ENCODE data around the gene PCDHGB1. TPM values are rescaled to one million over a fixed set of nuclear protein-coding genes. Genes with fewer than 3 reads are reported as not detected.
"Not testable (repeated sequence)": the region's sequence is repeated elsewhere in the genome, so short reads cannot be mapped to it uniquely, and the experiment has no call there.

PCDHGB1 gene
- total RNA-seq, 1 donor from 2014 or later: 2.0 TPM

GRCh38 chr5:141373673-141374317 lies 23.9 kb downstream of the PCDHGB1 start, which contains the start of gene PCDHGA6:
Gene PCDHGA6, plus strand, starts transcription at chr5:141373891. Its CDS starts 193 bp downstream, at chr5:141374084.
- DNase-seq (ENCODE audit: low spot score in 2 of 2, unreplicated experiment in 2 of 2): no peak
- no peak within 1 kb of the TSS for H3K4me3 Mint-ChIP-seq
- no peaks in the 10 kb centered on the region for H3K27me3 Mint-ChIP-seq (ENCODE audit: low read depth)
- peaks cover 68% of the 10 kb centered on the region for H3K9me3 Mint-ChIP-seq
- H3K4me1 Mint-ChIP-seq: no peaks in the 10 kb centered on the region
- no peak for TF ChIP-seq CTCF (IDR thresholded peaks at IDR 0.05; ENCODE audit: unreplicated experiment)
- H3K36me3 Mint-ChIP-seq: peaks cover 14% of the 10 kb centered on the region
- no peak within 1 kb of the TSS for H3K27ac Mint-ChIP-seq

GRCh38 chr5:141374627-141375026 lies 24.7 kb downstream of the PCDHGB1 start:
- DNase-seq (ENCODE audit: low spot score in 2 of 2, unreplicated experiment in 2 of 2): no peak
- H3K36me3 Mint-ChIP-seq: peaks cover 14% of the 10 kb centered on the region

GRCh38 chr5:141375444-141376155 lies 25.7 kb downstream of the PCDHGB1 start:
- not testable (repeated sequence) for H3K4me3 Mint-ChIP-seq; DNase-seq (ENCODE audit: low spot score in 2 of 2, unreplicated experiment in 2 of 2); H3K27ac Mint-ChIP-seq; H3K27me3 Mint-ChIP-seq (ENCODE audit: low read depth); H3K4me1 Mint-ChIP-seq
- Mint-ChIP-seq H3K9me3 (peaks cover 66% of the 10 kb centered on the region), H3K36me3 (peaks cover 14% of the 10 kb centered on the region)

More at GRCh38 chr5:141374627-141375026, 24.7 kb downstream of the PCDHGB1 start:
- no peak for TF ChIP-seq CTCF (IDR thresholded peaks at IDR 0.05; ENCODE audit: unreplicated experiment)
- no peak overlapping the region for H3K27ac Mint-ChIP-seq
- H3K27me3 Mint-ChIP-seq (ENCODE audit: low read depth): no peaks in the 10 kb centered on the region
- H3K4me3 Mint-ChIP-seq: no peak overlapping the region
- no peaks in the 10 kb centered on the region for H3K4me1 Mint-ChIP-seq
- H3K9me3 Mint-ChIP-seq: peaks cover 69% of the 10 kb centered on the region

- Mint-ChIP-seq H3K4me1 (no peaks in the 10 kb centered on the region), H3K9me3 (peaks cover 67% of the 10 kb centered on the region), H3K36me3 (peaks cover 8% of the 10 kb centered on the region), H3K4me3 (no peak within 1 kb of the TSS), H3K27ac (no peak within 1 kb of the TSS), H3K27me3 (ENCODE audit: low read depth) (no peaks in the 10 kb centered on the region)
- DNase-seq (ENCODE audit: low spot score in 2 of 2, unreplicated experiment in 2 of 2): no peak
- no peak for TF ChIP-seq CTCF (IDR thresholded peaks at IDR 0.05; ENCODE audit: unreplicated experiment)
Measured at GRCh38 chr5:141382469-141383294, 32.8 kb downstream of the PCDHGB1 start, which contains the start of gene PCDHGA7. Gene PCDHGA7, plus strand, starts transcription at chr5:141382742. Its CDS starts 158 bp downstream, at chr5:141382900.

GRCh38 chr5:141383345-141383744 lies 33.4 kb downstream of the PCDHGB1 start:
- no peak overlapping the region for H3K27ac Mint-ChIP-seq
- H3K27me3 Mint-ChIP-seq (ENCODE audit: low read depth): no peaks in the 10 kb centered on the region
- TF ChIP-seq CTCF (IDR thresholded peaks at IDR 0.05; ENCODE audit: unreplicated experiment): no peak
- H3K9me3 Mint-ChIP-seq: peaks cover 69% of the 10 kb centered on the region
- no peak overlapping the region for H3K4me3 Mint-ChIP-seq
- no peaks in the 10 kb centered on the region for H3K4me1 Mint-ChIP-seq
- no peak for DNase-seq (ENCODE audit: low spot score in 2 of 2, unreplicated experiment in 2 of 2)
- peaks cover 10% of the 10 kb centered on the region for H3K36me3 Mint-ChIP-seq

Data from mesothelial cell of epicardium (in vitro differentiated cells).